ENCODE measurements around the gene MYOC. TPM values are rescaled to one million over a fixed set of nuclear protein-coding genes. Genes with fewer than 3 reads are reported as not detected.
A peak's percentile ranks its signal among the peaks of the same experiment; 100 is the strongest.

MYOC gene
- total and polyA plus RNA-seq, 4 donors: 3.8 to 74.0 (median 12.3) TPM

- no peaks in the 10 kb centered on the region for H3K27me3 ChIP-seq (ENCODE audit: control insufficient read depth in 1 of 2, insufficient read depth in 2 of 2, low read length in 1 of 2)
- no peaks in the 10 kb centered on the region for H3K4me1 ChIP-seq (ENCODE audit: control insufficient read depth in 1 of 2, insufficient read depth in 2 of 2, low read length in 2 of 2)
- ATAC-seq (ENCODE audit: low FRiP score) (no peak), DNase-seq (no peak)
- no peak overlapping the region for H3K4me3 ChIP-seq (ENCODE audit: low read length in 2 of 2)
- no peaks in the 10 kb centered on the region for H3K36me3 ChIP-seq (ENCODE audit: control insufficient read depth in 1 of 2, insufficient read depth in 2 of 2, low read length in 1 of 2)
- intact Hi-C loops (cut with DNase I): no loop called here
- WGBS, 2 donors: 51 to 64% methylated on average over 6 of the region's 6 CpGs
- H3K9me3 ChIP-seq (ENCODE audit: control insufficient read depth, low read length): no peaks in the 10 kb centered on the region
- peak overlapping the region; percentile 81 to 98 for H3K27ac ChIP-seq (ENCODE audit: low read depth in 1 of 2, low read length in 2 of 2)
These were observed 3.2 kb upstream of the MYOC start for GRCh38 chr1:171655746-171656116.

GRCh38 chr1:171654942-171655745 lies 2.7 kb upstream of the MYOC start:
- ATAC-seq (ENCODE audit: low FRiP score) (peak; percentile 71), DNase-seq (peak; percentile 86 to 93)
- intact Hi-C loops (cut with DNase I): loop anchor here in 1 of 2 donors (5.0 kb wide), 1 partner anchor 343 kb away; the partner anchor contains the start of gene FMO4
- Histone ChIP-seq H3K4me1 (ENCODE audit: control insufficient read depth in 1 of 2, insufficient read depth in 2 of 2, low read length in 2 of 2) (no peaks in the 10 kb centered on the region), H3K9me3 (ENCODE audit: control insufficient read depth, low read length) (no peaks in the 10 kb centered on the region), H3K36me3 (ENCODE audit: control insufficient read depth in 1 of 2, insufficient read depth in 2 of 2, low read length in 1 of 2) (no peaks in the 10 kb centered on the region), H3K27ac (ENCODE audit: low read depth in 1 of 2, low read length in 2 of 2) (peak overlapping the region; percentile 81 to 98), H3K4me3 (ENCODE audit: low read length in 2 of 2) (no peak overlapping the region), H3K27me3 (ENCODE audit: control insufficient read depth in 1 of 2, insufficient read depth in 2 of 2, low read length in 1 of 2) (no peaks in the 10 kb centered on the region)
- 16 to 22% methylated on average over 24 of the region's 24 CpGs for WGBS, 2 donors

DNA sequence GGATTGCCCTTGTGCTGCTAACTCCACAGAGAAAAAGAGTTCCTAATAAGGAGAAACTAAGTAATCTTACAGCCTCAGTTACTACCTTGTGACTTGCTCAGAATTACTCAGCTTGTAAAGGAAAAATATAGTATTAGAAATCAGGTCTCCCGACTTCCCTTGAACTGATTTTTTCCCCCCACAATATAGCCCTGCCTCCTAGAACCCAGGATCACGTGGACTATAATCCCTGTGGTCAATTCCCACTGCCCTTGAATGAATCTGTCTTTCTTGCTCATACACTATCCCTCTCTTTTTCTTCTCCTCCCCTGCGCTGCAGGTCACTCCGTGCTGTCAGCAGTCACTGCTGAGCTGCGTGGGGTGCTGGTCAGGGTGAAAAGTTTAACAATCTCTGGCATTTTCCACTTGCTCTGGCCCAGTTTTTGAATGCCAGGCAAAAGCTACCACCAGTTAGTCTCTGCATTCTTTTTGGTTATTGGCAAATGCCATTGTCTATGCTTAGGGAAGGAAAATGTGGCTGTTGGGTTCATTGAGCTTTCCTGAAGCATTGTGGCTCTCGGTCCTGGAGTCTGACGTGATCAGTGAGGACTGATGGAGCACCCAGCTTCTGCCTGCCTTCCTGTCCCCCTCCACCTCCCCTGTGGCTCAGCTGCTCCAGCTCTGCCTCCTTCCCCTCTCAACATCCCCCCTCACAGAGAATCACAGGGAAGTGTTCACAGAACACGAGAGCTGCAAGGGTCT lies 1.9 kb upstream of the MYOC start:
- Histone ChIP-seq H3K27me3 (ENCODE audit: control insufficient read depth in 1 of 2, insufficient read depth in 2 of 2, low read length in 1 of 2) (no peaks in the 10 kb centered on the region), H3K9me3 (ENCODE audit: control insufficient read depth, low read length) (no peaks in the 10 kb centered on the region), H3K4me1 (ENCODE audit: control insufficient read depth in 1 of 2, insufficient read depth in 2 of 2, low read length in 2 of 2) (no peaks in the 10 kb centered on the region), H3K36me3 (ENCODE audit: control insufficient read depth in 1 of 2, insufficient read depth in 2 of 2, low read length in 1 of 2) (no peaks in the 10 kb centered on the region), H3K4me3 (ENCODE audit: low read length in 2 of 2) (no peak overlapping the region), H3K27ac (ENCODE audit: low read depth in 1 of 2, low read length in 2 of 2) (peak overlapping the region; percentile 81 to 98)
- intact Hi-C loops (cut with DNase I): loop anchor here in 1 of 2 donors (5.0 kb wide), 1 partner anchor 342 kb away; the partner anchor contains the start of gene FMO4
- WGBS, 2 donors: 6 to 11% methylated on average over 8 of the region's 8 CpGs
- peak; percentile 44 for ATAC-seq (ENCODE audit: low FRiP score)
- no peak for DNase-seq

GRCh38 chr1:171653796-171654195 lies 1.3 kb upstream of the MYOC start:
- 23 to 34% methylated on average over 1 of the region's 1 CpG for WGBS, 2 donors
- peak overlapping the region in 1 of 2 donors; percentile 62 for H3K27ac ChIP-seq (ENCODE audit: low read depth in 1 of 2, low read length in 2 of 2)
- H3K9me3 ChIP-seq (ENCODE audit: control insufficient read depth, low read length): no peaks in the 10 kb centered on the region
- ATAC-seq (ENCODE audit: low FRiP score) (no peak), DNase-seq (no peak)
- H3K27me3 ChIP-seq (ENCODE audit: control insufficient read depth in 1 of 2, insufficient read depth in 2 of 2, low read length in 1 of 2): no peaks in the 10 kb centered on the region
- no peaks in the 10 kb centered on the region for H3K4me1 ChIP-seq (ENCODE audit: control insufficient read depth in 1 of 2, insufficient read depth in 2 of 2, low read length in 2 of 2)
- intact Hi-C loops (cut with DNase I): loop anchor here in 1 of 2 donors (5.0 kb wide), 1 partner anchor 341 kb away; the partner anchor contains the start of gene FMO4
- H3K4me3 ChIP-seq (ENCODE audit: low read length in 2 of 2): no peak overlapping the region
- no peaks in the 10 kb centered on the region for H3K36me3 ChIP-seq (ENCODE audit: control insufficient read depth in 1 of 2, insufficient read depth in 2 of 2, low read length in 1 of 2)

DNA sequence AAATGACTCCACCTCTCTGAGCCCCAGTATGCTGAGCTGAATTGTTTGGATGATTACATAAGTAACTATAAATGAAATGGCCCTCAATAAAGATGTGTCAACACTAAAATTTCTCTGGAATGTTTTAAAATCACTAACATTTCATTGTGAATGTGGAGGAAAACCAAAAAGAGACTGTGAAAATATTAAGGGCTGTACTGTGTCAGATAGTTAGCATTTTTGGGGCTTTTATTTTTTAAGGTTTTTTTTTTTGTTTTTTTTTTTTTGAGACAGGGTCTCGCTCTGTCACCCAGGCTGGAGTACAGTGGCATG lies 6.3 kb downstream of the MYOC start:
- no peaks in the 10 kb centered on the region for H3K27me3 ChIP-seq (ENCODE audit: control insufficient read depth in 1 of 2, insufficient read depth in 2 of 2, low read length in 1 of 2)
- no peaks in the 10 kb centered on the region for H3K36me3 ChIP-seq (ENCODE audit: control insufficient read depth in 1 of 2, insufficient read depth in 2 of 2, low read length in 1 of 2)
- no peak overlapping the region for H3K4me3 ChIP-seq (ENCODE audit: low read length in 2 of 2)
- no peaks in the 10 kb centered on the region for H3K4me1 ChIP-seq (ENCODE audit: control insufficient read depth in 1 of 2, insufficient read depth in 2 of 2, low read length in 2 of 2)
- intact Hi-C loops (cut with DNase I): loop anchor here in 1 of 2 donors (5.0 to 10.0 kb wide), 2 partner anchors 71 to 139 kb away; partner anchors contain the start of gene METTL13
- WGBS, 2 donors: 0 to 13% methylated on average over 1 of the region's 1 CpG
- ATAC-seq (ENCODE audit: low FRiP score) (no peak), DNase-seq (no peak)
- H3K9me3 ChIP-seq (ENCODE audit: control insufficient read depth, low read length): no peaks in the 10 kb centered on the region
- H3K27ac ChIP-seq (ENCODE audit: low read depth in 1 of 2, low read length in 2 of 2): peak overlapping the region in 1 of 2 donors; percentile 74

DNA sequence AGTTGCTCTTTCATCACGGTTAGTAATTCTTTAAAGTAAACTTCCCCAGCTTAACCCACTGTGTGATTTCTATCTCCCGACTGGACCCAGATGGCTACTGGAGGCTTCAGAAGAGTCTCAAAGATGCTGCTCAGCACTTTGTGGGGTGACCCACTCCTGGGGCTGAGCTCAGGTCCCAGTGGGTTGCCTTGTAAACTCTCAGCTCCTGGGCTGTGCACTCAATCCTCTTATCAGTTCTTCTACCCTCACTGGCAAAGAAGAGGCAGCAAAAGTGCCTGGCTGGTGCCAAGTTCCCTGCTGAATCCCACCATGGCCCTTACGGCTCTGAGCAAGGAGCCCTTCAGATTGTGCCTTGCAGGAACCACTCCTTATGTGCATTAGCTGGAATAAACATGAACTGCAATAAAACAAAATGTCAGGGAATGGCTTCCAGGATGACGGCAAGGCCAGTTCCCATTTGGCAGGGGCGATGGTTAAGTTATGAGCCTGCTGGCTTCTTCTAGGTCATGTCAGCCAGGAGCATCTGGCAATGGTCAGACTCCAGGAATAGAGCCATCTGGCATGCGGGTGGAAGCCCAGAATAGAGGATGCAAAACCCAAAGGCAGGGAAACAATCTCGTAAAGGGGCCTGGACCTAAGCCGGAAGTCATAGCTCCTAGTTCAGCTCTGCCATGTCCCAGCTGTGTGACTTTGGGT lies 6.8 kb downstream of the MYOC start:
- peak; percentile 85 for DNase-seq
- peak; percentile 91 for ATAC-seq (ENCODE audit: low FRiP score)
- Histone ChIP-seq H3K9me3 (ENCODE audit: control insufficient read depth, low read length) (no peaks in the 10 kb centered on the region), H3K27ac (ENCODE audit: low read depth in 1 of 2, low read length in 2 of 2) (peak overlapping the region; percentile 35 to 77), H3K27me3 (ENCODE audit: control insufficient read depth in 1 of 2, insufficient read depth in 2 of 2, low read length in 1 of 2) (no peaks in the 10 kb centered on the region), H3K4me3 (ENCODE audit: low read length in 2 of 2) (no peak overlapping the region), H3K36me3 (ENCODE audit: control insufficient read depth in 1 of 2, insufficient read depth in 2 of 2, low read length in 1 of 2) (no peaks in the 10 kb centered on the region), H3K4me1 (ENCODE audit: control insufficient read depth in 1 of 2, insufficient read depth in 2 of 2, low read length in 2 of 2) (no peaks in the 10 kb centered on the region)
- 2 to 6% methylated on average over 8 of the region's 8 CpGs for WGBS, 2 donors
- intact Hi-C loops (cut with DNase I): loop anchor here (1.0 to 10.0 kb wide), 4 partner anchors 72 to 139 kb away; partner anchors contain the start of gene METTL13 (in 2 of the 2)

GRCh38 chr1:171644805-171645483 lies 7.5 kb downstream of the MYOC start:
- H3K36me3 ChIP-seq (ENCODE audit: control insufficient read depth in 1 of 2, insufficient read depth in 2 of 2, low read length in 1 of 2): no peaks in the 10 kb centered on the region
- peak; percentile 86 for DNase-seq
- no peak overlapping the region for H3K4me3 ChIP-seq (ENCODE audit: low read length in 2 of 2)
- no peaks in the 10 kb centered on the region for H3K4me1 ChIP-seq (ENCODE audit: control insufficient read depth in 1 of 2, insufficient read depth in 2 of 2, low read length in 2 of 2)
- H3K27ac ChIP-seq (ENCODE audit: low read depth in 1 of 2, low read length in 2 of 2): peak overlapping the region; percentile 35 to 77
- 13 to 15% methylated on average over 15 of the region's 15 CpGs for WGBS, 2 donors
- H3K27me3 ChIP-seq (ENCODE audit: control insufficient read depth in 1 of 2, insufficient read depth in 2 of 2, low read length in 1 of 2): no peaks in the 10 kb centered on the region
- H3K9me3 ChIP-seq (ENCODE audit: control insufficient read depth, low read length): no peaks in the 10 kb centered on the region
- peak; percentile 91 for ATAC-seq (ENCODE audit: low FRiP score)
- intact Hi-C loops (cut with DNase I): loop anchor here (1.0 to 10.0 kb wide), 5 partner anchors 72 to 342 kb away; partner anchors contain the start of gene METTL13 (in 2 of the 2)

DNA sequence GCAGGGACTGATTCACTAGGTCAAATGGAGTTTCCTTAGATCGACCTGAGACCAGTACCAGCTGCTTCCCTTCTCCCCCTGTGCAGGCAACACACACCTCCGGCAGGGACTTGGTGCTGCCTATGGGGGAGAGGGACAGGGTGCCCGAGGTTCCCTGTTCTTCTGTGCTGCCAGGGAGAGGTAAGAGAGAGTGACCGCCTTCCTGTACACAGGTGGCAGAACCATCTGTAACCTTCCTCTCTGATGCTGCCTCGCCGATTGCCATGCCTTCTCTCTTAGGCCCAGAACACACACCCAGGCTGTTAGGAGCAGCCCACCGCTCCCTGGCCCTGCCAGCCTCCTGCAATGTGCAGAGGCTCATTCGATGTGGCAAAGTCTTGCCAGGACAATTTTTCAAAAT lies 9.3 kb downstream of the MYOC start:
- Histone ChIP-seq H3K27me3 (ENCODE audit: control insufficient read depth in 1 of 2, insufficient read depth in 2 of 2, low read length in 1 of 2) (no peaks in the 10 kb centered on the region), H3K4me1 (ENCODE audit: control insufficient read depth in 1 of 2, insufficient read depth in 2 of 2, low read length in 2 of 2) (no peaks in the 10 kb centered on the region), H3K4me3 (ENCODE audit: low read length in 2 of 2) (no peak overlapping the region), H3K27ac (ENCODE audit: low read depth in 1 of 2, low read length in 2 of 2) (no peak overlapping the region), H3K9me3 (ENCODE audit: control insufficient read depth, low read length) (no peaks in the 10 kb centered on the region), H3K36me3 (ENCODE audit: control insufficient read depth in 1 of 2, insufficient read depth in 2 of 2, low read length in 1 of 2) (no peaks in the 10 kb centered on the region)
- DNase-seq (no peak), ATAC-seq (ENCODE audit: low FRiP score) (no peak)
- intact Hi-C loops (cut with DNase I): loop anchor here (5.0 to 10.0 kb wide), 2 partner anchors 142 to 344 kb away; partner anchors contain the start of gene METTL13 (in 1 of the 2)
- WGBS, 2 donors: 81 to 82% methylated on average over 8 of the region's 8 CpGs
